Measurements from ENCODE around the gene FCGBP. TPM values are rescaled to one million over a fixed set of nuclear protein-coding genes. Genes with fewer than 3 reads are reported as not detected.

Gene FCGBP
- total RNA-seq, 1 experiment from 2014 or later: 5.7 TPM

DNA sequence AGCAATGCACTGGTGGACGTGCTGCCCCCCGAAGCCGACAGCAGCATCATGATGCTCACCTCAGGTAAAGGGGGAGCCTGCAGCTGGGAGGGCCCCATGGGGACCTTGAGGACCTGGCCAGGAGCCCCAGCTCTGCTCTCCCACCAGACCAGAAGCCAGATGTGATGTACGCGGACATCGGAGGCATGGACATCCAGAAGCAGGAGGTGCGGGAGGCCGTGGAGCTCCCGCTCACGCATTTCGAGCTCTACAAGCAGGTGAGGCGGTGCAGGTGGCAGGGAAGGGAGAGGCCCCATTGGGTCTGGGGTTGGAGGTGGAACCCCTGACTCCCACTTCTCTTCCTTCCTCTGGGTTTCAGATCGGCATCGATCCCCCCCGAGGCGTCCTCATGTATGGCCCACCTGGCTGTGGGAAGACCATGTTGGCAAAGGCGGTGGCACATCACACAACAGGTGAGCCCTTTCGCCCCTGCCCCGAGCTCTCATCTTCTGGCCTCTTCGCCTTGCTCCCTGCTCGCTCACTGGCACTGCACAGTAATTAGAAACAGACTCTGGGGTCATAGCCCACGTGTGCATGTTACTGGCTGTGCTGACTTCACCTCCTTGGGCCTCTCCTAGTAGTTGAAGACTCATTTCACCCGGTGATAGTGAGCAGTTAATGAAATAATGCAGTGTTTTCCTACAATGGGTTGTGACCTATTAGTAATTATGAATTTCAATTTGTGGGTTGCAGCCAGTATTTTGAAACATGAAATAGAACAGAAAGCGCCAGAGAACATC is 40.1 kb upstream of the FCGBP start:
- ATAC-seq: no peak
- no peak for DNase-seq (ENCODE audit: low read depth, low spot score)
- ChIA-PET POLR2A (no interaction called here), CTCF (no interaction called here), RAD21 (ENCODE audit: low non-redundant PET in 1 of 2, low total read pairs in 2 of 2, uncharacterized antibody in 2 of 2, unreplicated experiment in 2 of 2) (no interaction called here)
- Histone ChIP-seq H3K79me2 (ENCODE audit: insufficient read depth, low read length) (peaks cover 77% of the 10 kb centered on the region), H4K20me1 (ENCODE audit: insufficient read depth) (no peaks in the 10 kb centered on the region), H2AFZ (ENCODE audit: low read depth, low read length, poor library complexity, severe bottlenecking) (no peak overlapping the region), H3K27ac (ENCODE audit: low read depth, low read length) (no peak overlapping the region), H3K9me2 (ENCODE audit: insufficient read depth) (no peaks in the 10 kb centered on the region), H3K9ac (ENCODE audit: low read length) (no peak overlapping the region), H3K36me3 (ENCODE audit: control insufficient read depth in 1 of 2, insufficient read depth in 2 of 2, low read length in 2 of 2) (peaks cover 43 to 58% of the 10 kb centered on the region in 2 experiments), H3K27me3 (ENCODE audit: insufficient read depth, low read length) (no peaks in the 10 kb centered on the region), H3K4me1 (ENCODE audit: control insufficient read depth in 1 of 2, insufficient read depth in 2 of 2, low read length in 2 of 2) (peaks cover 1 to 12% of the 10 kb centered on the region in 2 experiments; a peak in 3 of 4 replicates), H3K9me3 (ENCODE audit: control insufficient read depth in 1 of 2, insufficient read depth in 1 of 2, low read depth in 1 of 2, low read length in 2 of 2) (no peaks in the 10 kb centered on the region), H3K4me3 (replicated peaks in 1 of 2; ENCODE audit: low read depth in 1 of 2, low read length in 2 of 2) (no peak overlapping the region), H3K4me2 (ENCODE audit: low read length) (no peak overlapping the region)
- intact Hi-C loops (cut with micrococcal nuclease): no loop called here
- TF ChIP-seq ZNF274 (IDR thresholded peaks at IDR 0.05; ENCODE audit: low read depth, low read length): no peak
- no peak for TF ChIP-seq FOSL1 (IDR thresholded peaks at IDR 0.05; ENCODE audit: low read depth)
- TF ChIP-seq, protein P1, sequence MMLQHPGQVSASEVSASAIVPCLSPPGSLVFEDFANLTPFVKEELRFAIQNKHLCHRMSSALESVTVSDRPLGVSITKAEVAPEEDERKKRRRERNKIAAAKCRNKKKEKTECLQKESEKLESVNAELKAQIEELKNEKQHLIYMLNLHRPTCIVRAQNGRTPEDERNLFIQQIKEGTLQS (IDR thresholded peaks at IDR 0.05): no peak
- no peak for TF ChIP-seq EZH2phosphoT487 (IDR thresholded peaks at IDR 0.05; ENCODE audit: borderline replicate concordance)
- TF ChIP-seq SP1 (IDR thresholded peaks at IDR 0.05; ENCODE audit: low read depth): no peak
- no peak for TF ChIP-seq EGR1 (IDR thresholded peaks at IDR 0.05; ENCODE audit: low read depth)
- TF ChIP-seq TCF7L2 (IDR thresholded peaks at IDR 0.05; ENCODE audit: borderline replicate concordance, extremely low read depth, insufficient read depth, insufficient read length): no peak
- TF ChIP-seq, protein P2, sequence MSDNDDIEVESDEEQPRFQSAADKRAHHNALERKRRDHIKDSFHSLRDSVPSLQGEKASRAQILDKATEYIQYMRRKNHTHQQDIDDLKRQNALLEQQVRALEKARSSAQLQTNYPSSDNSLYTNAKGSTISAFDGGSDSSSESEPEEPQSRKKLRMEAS (IDR thresholded peaks at IDR 0.05): no peak
- TF ChIP-seq CBX3 (IDR thresholded peaks at IDR 0.05; ENCODE audit: low read depth): no peak
- no peak for TF ChIP-seq SIN3A (IDR thresholded peaks at IDR 0.05; ENCODE audit: low read depth)
- no peak for TF ChIP-seq SRF (IDR thresholded peaks at IDR 0.05; ENCODE audit: low read depth)
- TF ChIP-seq RAD21 (IDR thresholded peaks at IDR 0.05; ENCODE audit: low read depth): no peak
- TF ChIP-seq, protein P3, sequence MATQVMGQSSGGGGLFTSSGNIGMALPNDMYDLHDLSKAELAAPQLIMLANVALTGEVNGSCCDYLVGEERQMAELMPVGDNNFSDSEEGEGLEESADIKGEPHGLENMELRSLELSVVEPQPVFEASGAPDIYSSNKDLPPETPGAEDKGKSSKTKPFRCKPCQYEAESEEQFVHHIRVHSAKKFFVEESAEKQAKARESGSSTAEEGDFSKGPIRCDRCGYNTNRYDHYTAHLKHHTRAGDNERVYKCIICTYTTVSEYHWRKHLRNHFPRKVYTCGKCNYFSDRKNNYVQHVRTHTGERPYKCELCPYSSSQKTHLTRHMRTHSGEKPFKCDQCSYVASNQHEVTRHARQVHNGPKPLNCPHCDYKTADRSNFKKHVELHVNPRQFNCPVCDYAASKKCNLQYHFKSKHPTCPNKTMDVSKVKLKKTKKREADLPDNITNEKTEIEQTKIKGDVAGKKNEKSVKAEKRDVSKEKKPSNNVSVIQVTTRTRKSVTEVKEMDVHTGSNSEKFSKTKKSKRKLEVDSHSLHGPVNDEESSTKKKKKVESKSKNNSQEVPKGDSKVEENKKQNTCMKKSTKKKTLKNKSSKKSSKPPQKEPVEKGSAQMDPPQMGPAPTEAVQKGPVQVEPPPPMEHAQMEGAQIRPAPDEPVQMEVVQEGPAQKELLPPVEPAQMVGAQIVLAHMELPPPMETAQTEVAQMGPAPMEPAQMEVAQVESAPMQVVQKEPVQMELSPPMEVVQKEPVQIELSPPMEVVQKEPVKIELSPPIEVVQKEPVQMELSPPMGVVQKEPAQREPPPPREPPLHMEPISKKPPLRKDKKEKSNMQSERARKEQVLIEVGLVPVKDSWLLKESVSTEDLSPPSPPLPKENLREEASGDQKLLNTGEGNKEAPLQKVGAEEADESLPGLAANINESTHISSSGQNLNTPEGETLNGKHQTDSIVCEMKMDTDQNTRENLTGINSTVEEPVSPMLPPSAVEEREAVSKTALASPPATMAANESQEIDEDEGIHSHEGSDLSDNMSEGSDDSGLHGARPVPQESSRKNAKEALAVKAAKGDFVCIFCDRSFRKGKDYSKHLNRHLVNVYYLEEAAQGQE (IDR thresholded peaks at IDR 0.05; ENCODE audit: low read depth): no peak
- no peak for TF ChIP-seq CEBPB (IDR thresholded peaks at IDR 0.05; ENCODE audit: low read depth)
- no TSS peak for BruUV-seq (replicated peaks)

Data from HCT116 (cell line).